Measurements from ENCODE around the gene TFDP1. TPM values are rescaled to one million over a fixed set of nuclear protein-coding genes. Genes with fewer than 3 reads are reported as not detected.
"Not testable (repeated sequence)": the region's sequence is repeated elsewhere in the genome, so short reads cannot be mapped to it uniquely, and the experiment has no call there.

Gene TFDP1
- total RNA-seq, 5 donors from 2014 or later (not counting 1 experiment from before 2014, with no cell fraction given) = 25.8 to 38.3 (median 34.1) TPM

DNA sequence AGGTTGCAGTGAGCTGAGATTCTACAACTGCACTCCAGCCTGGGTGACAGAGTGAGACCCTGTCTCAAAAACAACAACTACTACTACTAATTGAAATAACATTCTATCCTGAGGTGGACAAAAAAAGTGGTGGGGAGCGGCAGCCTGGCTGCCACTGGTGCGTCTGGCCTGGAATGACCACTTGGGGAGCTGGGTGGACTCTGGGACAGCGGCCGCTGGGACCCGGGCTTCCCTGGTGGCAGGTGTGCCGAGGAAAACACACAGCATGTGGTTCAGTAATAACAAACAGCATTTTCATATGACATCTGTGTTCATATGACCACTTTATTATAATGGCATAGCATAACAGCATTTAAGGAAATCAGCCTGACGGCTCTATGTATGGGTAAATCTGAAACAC lies 33.9 kb downstream of the TFDP1 start:
- Histone ChIP-seq H3K27me3 (replicated peaks in 1 of 2; ENCODE audit: control insufficient read depth in 2 of 2, extremely low read depth in 1 of 2, insufficient read depth in 2 of 2, low read length in 1 of 2) (no peaks in the 10 kb centered on the region), H3K4me3 (ENCODE audit: control insufficient read depth in 1 of 2, extremely low read depth in 1 of 2, low read length in 1 of 2) (no peak overlapping the region), H3K27ac (ENCODE audit: low read length) (no peak overlapping the region), H3K9me3 (no peaks in the 10 kb centered on the region), H3K36me3 (ENCODE audit: control insufficient read depth in 2 of 2, extremely low read depth in 1 of 2, insufficient read depth in 1 of 2, low read length in 1 of 2) (peaks cover 5 to 6% of the 10 kb centered on the region in 2 donors), H3K4me1 (ENCODE audit: control insufficient read depth in 1 of 2, extremely low read depth in 1 of 2, insufficient read depth in 2 of 2, low read length in 2 of 2) (no peaks in the 10 kb centered on the region)
- 100% methylated on average over 2 of the region's 7 CpGs for WGBS (ENCODE audit: insufficient coverage)
- Mint-ChIP-seq H3K36me3 (no peaks in the 10 kb centered on the region), H3K27ac (no peak overlapping the region), H3K9me3 (no peaks in the 10 kb centered on the region), H3K4me3 (no peak overlapping the region), H3K4me1 (peaks cover 0 to 2% (median 0%) of the 10 kb centered on the region in 3 donors), H3K27me3 (no peaks in the 10 kb centered on the region)
- DNase-seq (no peak), ATAC-seq (replicated peaks in 1 of 4) (no peak)
- POLR2A ChIA-PET = no interaction called here
- CTCF ChIA-PET = no interaction called here

- H3K27ac Mint-ChIP-seq = peak overlapping the region in 1 of 2 donors; percentile 43
- DNase-seq (no peak), ATAC-seq (replicated peaks in 1 of 4) (no peak)
- Histone ChIP-seq H3K4me1 (ENCODE audit: control insufficient read depth in 1 of 2, extremely low read depth in 1 of 2, insufficient read depth in 2 of 2, low read length in 2 of 2) (no peaks in the 10 kb centered on the region), H3K27ac (ENCODE audit: low read length) (no peak overlapping the region), H3K27me3 (replicated peaks in 1 of 2; ENCODE audit: control insufficient read depth in 2 of 2, extremely low read depth in 1 of 2, insufficient read depth in 2 of 2, low read length in 1 of 2) (no peaks in the 10 kb centered on the region), H3K36me3 (ENCODE audit: control insufficient read depth in 2 of 2, extremely low read depth in 1 of 2, insufficient read depth in 1 of 2, low read length in 1 of 2) (peaks cover 11 to 12% of the 10 kb centered on the region in 2 donors), H3K4me3 (ENCODE audit: control insufficient read depth in 1 of 2, extremely low read depth in 1 of 2, low read length in 1 of 2) (no peak overlapping the region), H3K9me3 (no peaks in the 10 kb centered on the region)
- CTCF ChIA-PET = no interaction called here
- no peaks in the 10 kb centered on the region for H3K27me3 Mint-ChIP-seq
- no peaks in the 10 kb centered on the region for H3K9me3 Mint-ChIP-seq
- no CpG with 5 or more reads among the region's 15 CpGs for WGBS (ENCODE audit: insufficient coverage)
- POLR2A ChIA-PET = no interaction called here
- H3K36me3 Mint-ChIP-seq = peaks cover 8% of the 10 kb centered on the region
- no peak overlapping the region for H3K4me3 Mint-ChIP-seq
- peaks cover 0 to 2% (median 0%) of the 10 kb centered on the region in 3 donors for H3K4me1 Mint-ChIP-seq
Observed at GRCh38 chr13:113620036-113620796, 35.7 kb downstream of the TFDP1 start.

DNA sequence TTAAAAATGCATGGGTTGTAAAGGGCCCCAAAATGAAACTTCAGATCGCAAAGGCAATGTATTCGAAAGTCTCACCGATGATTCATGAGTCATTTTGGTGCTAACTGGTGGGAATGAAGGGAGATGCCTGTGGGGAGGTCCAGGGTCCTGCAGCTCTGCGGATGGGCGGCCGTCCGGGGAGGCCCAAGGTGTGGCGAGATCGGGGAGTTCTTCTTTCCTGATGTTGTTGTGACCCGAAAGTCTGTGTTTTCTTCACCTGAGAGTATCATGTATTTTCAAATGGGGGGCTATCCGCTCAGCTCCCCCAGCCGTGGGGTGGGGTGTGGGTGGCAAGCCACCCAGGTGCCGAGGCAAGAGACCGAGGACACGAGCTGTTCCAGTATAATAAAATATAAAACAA lies 36.5 kb downstream of the TFDP1 start:
- peaks cover 11 to 12% of the 10 kb centered on the region in 2 donors for H3K36me3 ChIP-seq (ENCODE audit: control insufficient read depth in 2 of 2, extremely low read depth in 1 of 2, insufficient read depth in 1 of 2, low read length in 1 of 2)
- DNase-seq (no peak), ATAC-seq (replicated peaks in 1 of 4) (no peak)
- Mint-ChIP-seq H3K36me3 (peaks cover 8% of the 10 kb centered on the region), H3K9me3 (no peaks in the 10 kb centered on the region), H3K4me1 (peaks cover 0 to 2% (median 0%) of the 10 kb centered on the region in 3 donors), H3K4me3 (no peak overlapping the region), H3K27me3 (no peaks in the 10 kb centered on the region), H3K27ac (no peak overlapping the region)
- H3K4me1 ChIP-seq (ENCODE audit: control insufficient read depth in 1 of 2, extremely low read depth in 1 of 2, insufficient read depth in 2 of 2, low read length in 2 of 2) = no peaks in the 10 kb centered on the region
- CTCF ChIA-PET = no interaction called here
- no peak overlapping the region for H3K4me3 ChIP-seq (ENCODE audit: control insufficient read depth in 1 of 2, extremely low read depth in 1 of 2, low read length in 1 of 2)
- POLR2A ChIA-PET = no interaction called here
- H3K27me3 ChIP-seq (replicated peaks in 1 of 2; ENCODE audit: control insufficient read depth in 2 of 2, extremely low read depth in 1 of 2, insufficient read depth in 2 of 2, low read length in 1 of 2) = no peaks in the 10 kb centered on the region
- no peaks in the 10 kb centered on the region for H3K9me3 ChIP-seq
- WGBS (ENCODE audit: insufficient coverage) = 96% methylated on average over 9 of the region's 15 CpGs
- no peak overlapping the region for H3K27ac ChIP-seq (ENCODE audit: low read length)

DNA sequence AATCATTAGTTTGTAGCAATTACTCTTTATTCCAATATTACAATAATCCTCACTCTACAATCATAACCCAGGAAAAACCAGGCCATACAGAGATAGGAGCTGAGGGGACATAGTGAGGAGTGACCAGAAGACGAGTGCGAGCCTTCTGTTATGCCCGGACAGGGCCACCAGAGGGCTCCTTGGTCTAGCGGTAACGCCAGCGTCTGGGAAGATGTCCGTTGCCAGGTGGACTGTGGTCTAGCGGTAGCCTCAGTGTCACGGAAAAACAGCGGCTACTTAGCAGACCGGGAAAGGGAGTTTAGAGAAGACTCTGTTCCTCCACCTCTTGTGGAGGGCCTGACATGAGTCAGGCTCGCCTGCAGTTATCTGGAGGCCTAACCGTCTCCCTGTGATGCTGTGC lies 36.9 kb downstream of the TFDP1 start:
- H3K27me3 Mint-ChIP-seq; H3K27ac Mint-ChIP-seq; CTCF ChIA-PET; H3K9me3 Mint-ChIP-seq; ATAC-seq (replicated peaks in 1 of 4); H3K27ac ChIP-seq (ENCODE audit: low read length); POLR2A ChIA-PET; H3K27me3 ChIP-seq (replicated peaks in 1 of 2; ENCODE audit: control insufficient read depth in 2 of 2, extremely low read depth in 1 of 2, insufficient read depth in 2 of 2, low read length in 1 of 2); H3K9me3 ChIP-seq; H3K4me1 Mint-ChIP-seq; DNase-seq; H3K4me3 ChIP-seq (ENCODE audit: control insufficient read depth in 1 of 2, extremely low read depth in 1 of 2, low read length in 1 of 2); H3K4me3 Mint-ChIP-seq; H3K36me3 Mint-ChIP-seq; H3K4me1 ChIP-seq (ENCODE audit: control insufficient read depth in 1 of 2, extremely low read depth in 1 of 2, insufficient read depth in 2 of 2, low read length in 2 of 2): not testable (repeated sequence)
- WGBS (ENCODE audit: insufficient coverage) = 94% methylated on average over 11 of the region's 13 CpGs
- H3K36me3 ChIP-seq (ENCODE audit: control insufficient read depth in 2 of 2, extremely low read depth in 1 of 2, insufficient read depth in 1 of 2, low read length in 1 of 2) = peaks cover 11% of the 10 kb centered on the region in 2 donors

GRCh38 chr13:113621986-113622550 lies 37.5 kb downstream of the TFDP1 start:
- H3K4me1 Mint-ChIP-seq = not testable (repeated sequence)

GRCh38 chr13:113622791-113623490 lies 38.4 kb downstream of the TFDP1 start:
- no peak overlapping the region for H3K27ac Mint-ChIP-seq
- no peaks in the 10 kb centered on the region for H3K27me3 ChIP-seq (replicated peaks in 1 of 2; ENCODE audit: control insufficient read depth in 2 of 2, extremely low read depth in 1 of 2, insufficient read depth in 2 of 2, low read length in 1 of 2)
- H3K4me3 ChIP-seq (ENCODE audit: control insufficient read depth in 1 of 2, extremely low read depth in 1 of 2, low read length in 1 of 2) = no peak overlapping the region
- H3K27ac ChIP-seq (ENCODE audit: low read length) = no peak overlapping the region
- ChIA-PET POLR2A (no interaction called here), CTCF (interaction anchor here in 1 of 2 donors (0.6 kb wide), 1 partner anchor 26 kb away, joined by 3 read pairs; no protein-coding TSS in a partner anchor)
- H3K36me3 ChIP-seq (ENCODE audit: control insufficient read depth in 2 of 2, extremely low read depth in 1 of 2, insufficient read depth in 1 of 2, low read length in 1 of 2) = peaks cover 16 to 18% of the 10 kb centered on the region in 2 donors
- peaks cover 17% of the 10 kb centered on the region for H3K36me3 Mint-ChIP-seq
- 96% methylated on average over 27 of the region's 29 CpGs for WGBS (ENCODE audit: insufficient coverage)
- no peaks in the 10 kb centered on the region for H3K4me1 Mint-ChIP-seq
- no peaks in the 10 kb centered on the region for H3K9me3 ChIP-seq
- H3K4me3 Mint-ChIP-seq = no peak overlapping the region
- ATAC-seq (replicated peaks in 1 of 4) = no peak
- no peaks in the 10 kb centered on the region for H3K27me3 Mint-ChIP-seq
- DNase-seq = no peak
- no peaks in the 10 kb centered on the region for H3K4me1 ChIP-seq (ENCODE audit: control insufficient read depth in 1 of 2, extremely low read depth in 1 of 2, insufficient read depth in 2 of 2, low read length in 2 of 2)
- H3K9me3 Mint-ChIP-seq = no peaks in the 10 kb centered on the region

More at GRCh38 chr13:113621986-113622550, 37.5 kb downstream of the TFDP1 start:
- H3K27me3 Mint-ChIP-seq; DNase-seq; H3K4me3 Mint-ChIP-seq; H3K9me3 ChIP-seq; ATAC-seq (replicated peaks in 1 of 4); H3K4me1 ChIP-seq (ENCODE audit: control insufficient read depth in 1 of 2, extremely low read depth in 1 of 2, insufficient read depth in 2 of 2, low read length in 2 of 2); H3K27ac Mint-ChIP-seq; H3K4me3 ChIP-seq (ENCODE audit: control insufficient read depth in 1 of 2, extremely low read depth in 1 of 2, low read length in 1 of 2); CTCF ChIA-PET; POLR2A ChIA-PET; H3K27ac ChIP-seq (ENCODE audit: low read length); H3K27me3 ChIP-seq (replicated peaks in 1 of 2; ENCODE audit: control insufficient read depth in 2 of 2, extremely low read depth in 1 of 2, insufficient read depth in 2 of 2, low read length in 1 of 2); H3K9me3 Mint-ChIP-seq: not testable (repeated sequence)
- H3K36me3 Mint-ChIP-seq = peaks cover 12% of the 10 kb centered on the region
- peaks cover 11% of the 10 kb centered on the region in 2 donors for H3K36me3 ChIP-seq (ENCODE audit: control insufficient read depth in 2 of 2, extremely low read depth in 1 of 2, insufficient read depth in 1 of 2, low read length in 1 of 2)
- 96% methylated on average over 15 of the region's 20 CpGs for WGBS (ENCODE audit: insufficient coverage)
